Caco-2 (cell line): ENCODE measurements around the gene RNLS. TPM values are rescaled to one million over a fixed set of nuclear protein-coding genes. Genes with fewer than 3 reads are reported as not detected.

ENCODE experiments used
- BruUV-seq: library from RNA; stranded (reverse); fragments of 400-500 nt; replicated peaks from 2 replicates; lab custom pipeline; 2021; lab: Mats Ljungman, UMichigan
- CTCF ChIA-PET: fragments of 300-600 bp; sonication (Branson Sonifier 250); formaldehyde crosslinking; loops from one replicate; lab custom pipeline; 2022; ENCODE audit warnings: antibody characterized with exemption; lab: Charles Lee
- POLR2A ChIA-PET: fragments of 300-600 bp; sonication (Branson Sonifier 250); formaldehyde crosslinking; loops from one replicate; lab custom pipeline; 2022; ENCODE audit warnings: antibody characterized with exemption; lab: Charles Lee
- DNase-seq, 2 experiments: peaks; one replicate each; pipeline versions ENCODE4 v3.0.0 to v3.0.0-alpha.2; 2020 to 2022
- H3K27me3 ChIP-seq: replicated peaks from 2 replicates; pipeline ENCODE4 v1.6.0; 2011; ENCODE audit warnings: low read length; ENCODE audit not compliant: control insufficient read depth, insufficient read depth
- H3K36me3 ChIP-seq: 2 replicates; pipeline ENCODE4 v1.5.1; 2011; ENCODE audit warnings: low read length; ENCODE audit not compliant: control insufficient read depth, insufficient read depth
- H3K4me1 ChIP-seq: fragments of 250-450 bp; sonication (Bioruptor Pico); 2 replicates; pipeline ENCODE4 v1.5.1; 2020; ENCODE audit warnings: mild to moderate bottlenecking
- H3K4me3 ChIP-seq: 2 replicates; pipeline ENCODE4 v1.5.1; 2011; ENCODE audit warnings: low read depth, mild to moderate bottlenecking, control low read depth, low read length
- H3K9me3 ChIP-seq: fragments of 250-450 bp; sonication (Bioruptor Pico); 2 replicates; pipeline ENCODE4 v1.5.1; 2020; ENCODE audit warnings: mild to moderate bottlenecking, moderate library complexity
- H3K27ac Mint-ChIP-seq: one replicate; pipeline ENCODE4 v1.8.0; 2022; ENCODE audit warnings: mixed read lengths; ENCODE audit not compliant: unreplicated experiment
- H3K27me3 Mint-ChIP-seq: one replicate; pipeline ENCODE4 v1.8.0; 2022; ENCODE audit warnings: mixed read lengths; ENCODE audit not compliant: insufficient read depth, unreplicated experiment
- H3K36me3 Mint-ChIP-seq: one replicate; pipeline ENCODE4 v1.8.0; 2022; ENCODE audit warnings: mild to moderate bottlenecking, mixed read lengths; ENCODE audit not compliant: insufficient read depth, unreplicated experiment
- H3K4me1 Mint-ChIP-seq: one replicate; pipeline ENCODE4 v1.8.0; 2022; ENCODE audit warnings: low read depth, mixed read lengths; ENCODE audit not compliant: unreplicated experiment
- H3K4me3 Mint-ChIP-seq: one replicate; pipeline ENCODE4 v1.8.0; 2022; ENCODE audit warnings: mild to moderate bottlenecking, moderate library complexity, mixed read lengths; ENCODE audit not compliant: unreplicated experiment
- H3K9me3 Mint-ChIP-seq: one replicate; pipeline ENCODE4 v1.8.0; 2022; ENCODE audit warnings: mixed read lengths; ENCODE audit not compliant: unreplicated experiment
- intact Hi-C: fragments of 100-400 bp; cut with micrococcal nuclease; formaldehyde crosslinking; loops from one replicate; pipeline ENCODE4 v1.10.0; 2022; ENCODE audit not compliant: unreplicated experiment
- total RNA-seq: library from RNA; stranded (reverse); gene quantifications from 2 replicates; pipeline ENCODE4 v1.2.3, GENCODE V29; 2022
- TF ChIP-seq, protein P1 (sequence below), 2 experiments: fragments of 200-600 bp in 1 of 2; IDR thresholded peaks; 1 replicate in 1 of 2; 2 replicates in 1 of 2; pipeline versions ENCODE4 v1.5.1 to v1.8.0; 2011 to 2022; ENCODE audit warnings: antibody characterized with exemption in 1 of 2, control low read depth in 1 of 2, inconsistent platforms in 1 of 2, low read depth in 1 of 2, low read length in 1 of 2, mild to moderate bottlenecking in 1 of 2, moderate library complexity in 1 of 2; ENCODE audit not compliant: insufficient read depth in 1 of 2, severe bottlenecking in 1 of 2, unreplicated experiment in 1 of 2

RNLS gene
- total RNA-seq, 1 experiment from 2014 or later, result 5.7 TPM

DNA sequence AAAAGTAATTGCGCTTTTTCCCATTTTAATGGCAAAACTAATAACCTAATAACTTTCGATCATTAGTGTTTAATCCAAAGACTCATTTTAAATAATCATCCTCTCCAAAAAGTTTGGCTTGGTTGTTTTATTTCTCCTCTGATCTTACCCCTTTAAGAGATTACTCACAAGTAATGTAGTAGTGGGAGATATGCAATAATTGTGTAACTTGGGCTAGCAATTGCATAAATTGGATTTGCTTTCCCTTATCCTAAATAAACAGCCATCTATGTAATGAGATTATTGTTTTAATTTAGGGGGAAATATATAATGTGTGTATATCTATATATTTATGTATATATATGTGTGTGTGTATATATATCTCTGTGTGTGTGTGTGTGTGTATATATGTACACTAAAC, 82.5 kb downstream of the RNLS start:
- Mint-ChIP-seq H3K27me3 (peaks cover 18% of the 10 kb centered on the region), H3K4me1 (no peaks in the 10 kb centered on the region)

DNA sequence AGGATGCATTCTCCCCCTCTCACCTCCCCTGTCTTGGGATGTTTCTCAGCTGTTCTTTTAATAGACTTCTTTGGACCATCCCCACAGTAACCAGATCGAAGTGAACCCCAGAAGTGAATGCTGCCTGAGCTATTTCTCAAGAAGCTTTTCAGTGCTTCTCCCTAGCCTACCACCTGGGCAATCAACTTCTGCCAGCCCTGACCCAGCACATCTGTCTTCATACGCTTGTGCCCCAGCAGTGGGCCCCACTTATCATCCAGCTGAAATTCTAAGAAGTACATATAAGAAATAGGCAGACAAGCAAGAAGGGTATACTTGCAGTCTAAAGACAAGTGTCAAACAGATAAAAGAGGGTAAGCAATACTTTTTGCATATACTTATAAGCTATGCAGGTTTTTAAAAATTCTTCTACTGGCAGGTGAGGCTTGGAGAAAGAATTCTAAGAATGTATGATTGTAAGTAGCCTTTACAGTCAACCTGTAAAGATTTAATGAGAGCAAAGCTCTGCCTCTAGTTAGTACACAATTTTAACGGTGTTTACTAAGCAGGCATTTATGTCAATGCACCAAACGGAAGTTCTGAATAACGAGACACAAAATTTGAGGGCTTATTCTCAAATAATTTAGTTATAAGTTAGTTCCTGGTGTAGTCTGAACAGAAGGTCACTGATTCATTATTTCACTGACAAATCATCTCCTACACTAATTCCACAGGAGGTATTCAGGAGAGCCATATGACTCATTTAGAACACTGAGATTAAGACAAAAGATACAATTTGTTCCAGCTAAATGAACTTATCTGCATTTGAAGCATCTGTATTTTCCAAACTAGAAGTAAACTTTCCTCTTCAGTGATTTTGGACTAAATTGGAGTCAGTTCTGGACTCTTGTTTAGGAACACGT, 83.3 kb downstream of the RNLS start:
- POLR2A ChIA-PET, result no interaction called here
- Mint-ChIP-seq H3K36me3 (no peaks in the 10 kb centered on the region), H3K27ac (no peak overlapping the region), H3K4me1 (no peaks in the 10 kb centered on the region), H3K27me3 (peaks cover 18% of the 10 kb centered on the region), H3K9me3 (no peaks in the 10 kb centered on the region), H3K4me3 (no peak overlapping the region)
- DNase-seq, result no peak
- TF ChIP-seq, protein P1, sequence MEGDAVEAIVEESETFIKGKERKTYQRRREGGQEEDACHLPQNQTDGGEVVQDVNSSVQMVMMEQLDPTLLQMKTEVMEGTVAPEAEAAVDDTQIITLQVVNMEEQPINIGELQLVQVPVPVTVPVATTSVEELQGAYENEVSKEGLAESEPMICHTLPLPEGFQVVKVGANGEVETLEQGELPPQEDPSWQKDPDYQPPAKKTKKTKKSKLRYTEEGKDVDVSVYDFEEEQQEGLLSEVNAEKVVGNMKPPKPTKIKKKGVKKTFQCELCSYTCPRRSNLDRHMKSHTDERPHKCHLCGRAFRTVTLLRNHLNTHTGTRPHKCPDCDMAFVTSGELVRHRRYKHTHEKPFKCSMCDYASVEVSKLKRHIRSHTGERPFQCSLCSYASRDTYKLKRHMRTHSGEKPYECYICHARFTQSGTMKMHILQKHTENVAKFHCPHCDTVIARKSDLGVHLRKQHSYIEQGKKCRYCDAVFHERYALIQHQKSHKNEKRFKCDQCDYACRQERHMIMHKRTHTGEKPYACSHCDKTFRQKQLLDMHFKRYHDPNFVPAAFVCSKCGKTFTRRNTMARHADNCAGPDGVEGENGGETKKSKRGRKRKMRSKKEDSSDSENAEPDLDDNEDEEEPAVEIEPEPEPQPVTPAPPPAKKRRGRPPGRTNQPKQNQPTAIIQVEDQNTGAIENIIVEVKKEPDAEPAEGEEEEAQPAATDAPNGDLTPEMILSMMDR (IDR thresholded peaks at IDR 0.05; ENCODE audit: insufficient read depth in 1 of 2, low read depth in 1 of 2, low read length in 1 of 2, severe bottlenecking in 1 of 2, unreplicated experiment in 1 of 2), result no peak
- intact Hi-C loops, result no loop called here
- CTCF ChIA-PET, result no interaction called here
- 0 out of 2 replicates have a peak, but pooled peaks cover 4% of the 10 kb centered on the region for H3K9me3 ChIP-seq
- no peaks in the 10 kb centered on the region for H3K4me1 ChIP-seq
- H3K27me3 ChIP-seq, result no peaks in the 10 kb centered on the region
- no peaks in the 10 kb centered on the region for H3K36me3 ChIP-seq
- H3K4me3 ChIP-seq, result no peak overlapping the region
- no TSS peak for BruUV-seq

More for the DNA sequence above, 82.5 kb downstream of the RNLS start:
- intact Hi-C loops, result no loop called here
- no TSS peak for BruUV-seq
- H3K4me1 ChIP-seq, result no peaks in the 10 kb centered on the region
- CTCF ChIA-PET, result no interaction called here
- Mint-ChIP-seq H3K9me3 (no peaks in the 10 kb centered on the region), H3K4me3 (no peak overlapping the region), H3K36me3 (no peaks in the 10 kb centered on the region), H3K27ac (no peak overlapping the region)
- POLR2A ChIA-PET, result no interaction called here
- H3K27me3 ChIP-seq, result no peaks in the 10 kb centered on the region
- H3K36me3 ChIP-seq, result no peaks in the 10 kb centered on the region
- no peak overlapping the region for H3K4me3 ChIP-seq
- DNase-seq, result no peak
- 0 out of 2 replicates have a peak, but pooled peaks cover 4% of the 10 kb centered on the region for H3K9me3 ChIP-seq
- TF ChIP-seq, protein P1 (IDR thresholded peaks at IDR 0.05; ENCODE audit: insufficient read depth in 1 of 2, low read depth in 1 of 2, low read length in 1 of 2, severe bottlenecking in 1 of 2, unreplicated experiment in 1 of 2), result no peak

DNA sequence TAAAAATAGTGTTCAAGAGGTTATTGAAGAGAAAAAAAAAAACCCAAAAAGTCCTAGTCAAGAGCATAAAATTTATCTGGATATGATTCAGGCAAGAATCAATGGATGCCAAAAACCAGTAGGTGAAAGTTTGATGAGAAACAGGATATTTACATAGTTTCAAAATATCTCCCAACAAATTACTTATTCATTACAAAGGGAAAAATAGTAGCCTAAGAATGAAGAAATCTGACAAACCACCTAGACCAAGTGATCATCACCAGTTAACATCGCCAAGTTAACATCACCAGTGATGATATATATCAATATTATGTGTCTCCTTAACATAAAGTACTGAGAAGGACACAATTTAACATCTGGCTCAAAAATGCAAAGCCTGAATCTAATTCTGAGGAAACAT, 85.2 kb downstream of the RNLS start:
- Mint-ChIP-seq H3K27ac (no peak overlapping the region), H3K36me3 (no peaks in the 10 kb centered on the region), H3K4me3 (no peak overlapping the region), H3K9me3 (no peaks in the 10 kb centered on the region), H3K4me1 (no peaks in the 10 kb centered on the region), H3K27me3 (peaks cover 18% of the 10 kb centered on the region)
- Histone ChIP-seq H3K36me3 (no peaks in the 10 kb centered on the region), H3K27me3 (no peaks in the 10 kb centered on the region), H3K9me3 (0 out of 2 replicates have a peak, but pooled peaks cover 4% of the 10 kb centered on the region), H3K4me3 (no peak overlapping the region), H3K4me1 (no peaks in the 10 kb centered on the region)
- BruUV-seq, result no TSS peak
- ChIA-PET CTCF (no interaction called here), POLR2A (no interaction called here)
- intact Hi-C loops, result no loop called here
- TF ChIP-seq, protein P1 (IDR thresholded peaks at IDR 0.05; ENCODE audit: insufficient read depth in 1 of 2, low read depth in 1 of 2, low read length in 1 of 2, severe bottlenecking in 1 of 2, unreplicated experiment in 1 of 2), result no peak
- no peak for DNase-seq
